Measurements from ENCODE around the gene PNO1. TPM values are rescaled to one million over a fixed set of nuclear protein-coding genes. Genes with fewer than 3 reads are reported as not detected.

PNO1 gene
- total RNA-seq, 3 donors from 2014 or later = 15.4 to 29.5 (median 18.9) TPM

DNA sequence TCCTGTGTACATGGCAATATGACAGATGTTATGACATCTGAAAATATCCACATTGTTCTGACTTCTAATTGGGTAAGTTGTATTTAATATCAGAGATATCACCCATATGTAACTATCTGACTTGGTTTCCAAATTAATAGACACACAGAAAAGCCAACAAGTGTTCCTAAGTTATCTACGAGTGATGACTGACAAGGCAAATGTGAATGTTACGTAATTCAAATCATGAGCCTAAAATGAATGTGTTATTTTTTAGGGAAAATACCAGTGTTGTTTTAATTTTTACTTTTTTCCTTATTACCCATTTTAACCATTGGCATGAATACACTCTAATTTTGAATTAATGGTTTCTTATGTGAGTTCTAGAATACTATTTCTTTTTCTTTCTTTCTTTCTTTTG is 15.8 kb upstream of the PNO1 start:
- intact Hi-C loops (cut with DNase I; ENCODE audit: low total_unique reads) = no loop called here
- no peak for TF ChIP-seq POLR2A (IDR thresholded peaks at IDR 0.05)
- Histone ChIP-seq H3K4me1 (no peaks in the 10 kb centered on the region), H3K9me3 (no peaks in the 10 kb centered on the region), H3K4me3 (no peak overlapping the region), H3K27ac (no peak overlapping the region), H3K36me3 (peaks cover 2% of the 10 kb centered on the region), H3K27me3 (no peaks in the 10 kb centered on the region)
- DNase-seq (ENCODE audit: low spot score in 2 of 2) = no peak

DNA sequence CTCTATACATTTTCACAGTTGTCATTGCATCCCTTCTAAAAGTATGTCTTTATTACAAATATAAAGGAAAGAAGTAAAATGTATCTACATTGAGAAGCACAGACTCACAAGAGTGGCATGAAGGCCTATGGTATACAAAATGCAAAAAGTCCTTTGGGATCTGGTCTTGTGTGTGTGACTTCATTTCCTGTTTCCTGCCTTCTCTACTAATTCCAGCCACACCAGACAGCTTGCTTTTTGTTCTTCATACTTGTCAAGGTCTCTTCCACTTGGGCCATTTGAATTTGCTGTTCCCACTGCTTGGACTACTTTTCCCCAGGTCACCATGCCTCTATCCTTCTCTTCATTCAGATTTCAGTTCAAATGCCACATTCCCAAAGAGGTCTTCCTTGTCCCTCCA is 6.7 kb upstream of the PNO1 start:
- Histone ChIP-seq H3K27ac (no peak overlapping the region), H3K36me3 (peaks cover 6% of the 10 kb centered on the region), H3K27me3 (no peaks in the 10 kb centered on the region), H3K4me3 (no peak overlapping the region), H3K9me3 (no peaks in the 10 kb centered on the region), H3K4me1 (peaks cover 0 to 6% of the 10 kb centered on the region in 2 donors)
- no peak for DNase-seq (ENCODE audit: low spot score in 2 of 2)
- TF ChIP-seq, protein P1, sequence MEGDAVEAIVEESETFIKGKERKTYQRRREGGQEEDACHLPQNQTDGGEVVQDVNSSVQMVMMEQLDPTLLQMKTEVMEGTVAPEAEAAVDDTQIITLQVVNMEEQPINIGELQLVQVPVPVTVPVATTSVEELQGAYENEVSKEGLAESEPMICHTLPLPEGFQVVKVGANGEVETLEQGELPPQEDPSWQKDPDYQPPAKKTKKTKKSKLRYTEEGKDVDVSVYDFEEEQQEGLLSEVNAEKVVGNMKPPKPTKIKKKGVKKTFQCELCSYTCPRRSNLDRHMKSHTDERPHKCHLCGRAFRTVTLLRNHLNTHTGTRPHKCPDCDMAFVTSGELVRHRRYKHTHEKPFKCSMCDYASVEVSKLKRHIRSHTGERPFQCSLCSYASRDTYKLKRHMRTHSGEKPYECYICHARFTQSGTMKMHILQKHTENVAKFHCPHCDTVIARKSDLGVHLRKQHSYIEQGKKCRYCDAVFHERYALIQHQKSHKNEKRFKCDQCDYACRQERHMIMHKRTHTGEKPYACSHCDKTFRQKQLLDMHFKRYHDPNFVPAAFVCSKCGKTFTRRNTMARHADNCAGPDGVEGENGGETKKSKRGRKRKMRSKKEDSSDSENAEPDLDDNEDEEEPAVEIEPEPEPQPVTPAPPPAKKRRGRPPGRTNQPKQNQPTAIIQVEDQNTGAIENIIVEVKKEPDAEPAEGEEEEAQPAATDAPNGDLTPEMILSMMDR (IDR thresholded peaks at IDR 0.05) = no peak
- TF ChIP-seq POLR2A (IDR thresholded peaks at IDR 0.05) (no peak), POLR2AphosphoS5 (IDR thresholded peaks at IDR 0.05) (no peak)
- intact Hi-C loops (cut with DNase I; ENCODE audit: low total_unique reads) = no loop called here

DNA sequence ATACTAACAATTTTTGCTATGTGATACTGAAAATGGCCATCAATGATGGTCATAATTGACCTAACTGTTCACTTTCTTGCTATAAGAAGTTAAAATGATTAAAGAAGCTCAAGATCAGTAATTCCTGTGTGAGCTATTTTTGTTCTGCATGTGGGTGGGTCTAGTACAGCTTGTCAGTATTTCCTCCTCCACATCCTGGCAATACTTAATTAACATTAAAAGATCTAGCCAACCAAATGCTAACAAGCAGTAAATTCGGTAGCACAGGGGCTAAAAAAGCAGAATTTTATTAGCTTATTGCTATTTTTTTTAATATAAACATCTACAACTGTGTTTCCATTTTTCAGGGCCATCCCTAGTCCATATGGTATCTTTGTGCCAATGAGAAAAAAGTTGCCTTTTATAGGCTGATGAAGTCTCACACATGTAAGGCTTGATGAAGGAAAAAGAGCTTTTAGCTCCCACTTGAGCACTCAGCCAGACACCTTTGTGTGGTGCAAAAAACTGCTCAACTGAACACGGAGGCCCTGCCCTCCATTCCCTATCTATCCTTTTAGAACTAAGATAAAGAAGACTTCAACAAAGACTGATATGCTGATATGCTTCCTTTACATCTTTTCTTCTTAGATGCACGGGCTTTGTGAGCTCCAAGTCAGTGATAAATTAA is 4.9 kb upstream of the PNO1 start:
- Histone ChIP-seq H3K36me3 (no peaks in the 10 kb centered on the region), H3K9me3 (no peaks in the 10 kb centered on the region), H3K4me1 (peaks cover 0 to 11% of the 10 kb centered on the region in 2 donors), H3K27ac (no peak overlapping the region), H3K27me3 (no peaks in the 10 kb centered on the region), H3K4me3 (no peak overlapping the region)
- TF ChIP-seq, protein P1 (IDR thresholded peaks at IDR 0.05) = no peak
- no peak for TF ChIP-seq POLR2A (IDR thresholded peaks at IDR 0.05)
- TF ChIP-seq POLR2AphosphoS5 (IDR thresholded peaks at IDR 0.05) = no peak
- DNase-seq (ENCODE audit: low spot score in 2 of 2) = no peak
- intact Hi-C loops (cut with DNase I; ENCODE audit: low total_unique reads) = no loop called here

DNA sequence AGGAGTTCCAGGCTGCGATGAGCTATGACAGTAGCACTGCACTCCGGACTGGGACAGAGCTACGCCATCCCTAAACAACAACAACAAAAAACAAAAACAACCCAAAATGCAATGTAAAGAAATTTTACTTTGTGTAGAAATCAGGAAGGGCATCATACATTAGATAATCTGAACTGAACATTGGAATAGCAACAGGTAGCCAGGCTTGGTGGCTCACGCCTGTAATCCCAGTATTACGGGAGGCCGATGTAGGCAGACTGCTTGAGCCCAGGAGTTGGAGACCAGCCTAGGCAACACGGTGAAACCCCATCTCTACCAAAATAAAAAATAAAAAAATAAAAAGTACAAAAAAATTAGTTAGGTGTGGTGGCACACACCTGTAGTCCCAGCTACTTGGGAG is 2.1 kb upstream of the PNO1 start:
- H3K27me3 ChIP-seq = no peaks in the 10 kb centered on the region
- TF ChIP-seq POLR2AphosphoS5 (IDR thresholded peaks at IDR 0.05) = no peak
- TF ChIP-seq, protein P1 (IDR thresholded peaks at IDR 0.05) = no peak
- TF ChIP-seq POLR2A (IDR thresholded peaks at IDR 0.05) = no peak
- no peak overlapping the region for H3K4me3 ChIP-seq
- no peaks in the 10 kb centered on the region for H3K36me3 ChIP-seq
- no peak overlapping the region for H3K27ac ChIP-seq
- peaks cover 0 to 25% of the 10 kb centered on the region in 2 donors for H3K4me1 ChIP-seq
- H3K9me3 ChIP-seq = no peaks in the 10 kb centered on the region
- intact Hi-C loops (cut with DNase I; ENCODE audit: low total_unique reads) = loop anchor here (1.0 kb wide), 1 partner anchor 13 kb away; no protein-coding TSS in a partner anchor
- DNase-seq (ENCODE audit: low spot score in 2 of 2) = no peak

DNA sequence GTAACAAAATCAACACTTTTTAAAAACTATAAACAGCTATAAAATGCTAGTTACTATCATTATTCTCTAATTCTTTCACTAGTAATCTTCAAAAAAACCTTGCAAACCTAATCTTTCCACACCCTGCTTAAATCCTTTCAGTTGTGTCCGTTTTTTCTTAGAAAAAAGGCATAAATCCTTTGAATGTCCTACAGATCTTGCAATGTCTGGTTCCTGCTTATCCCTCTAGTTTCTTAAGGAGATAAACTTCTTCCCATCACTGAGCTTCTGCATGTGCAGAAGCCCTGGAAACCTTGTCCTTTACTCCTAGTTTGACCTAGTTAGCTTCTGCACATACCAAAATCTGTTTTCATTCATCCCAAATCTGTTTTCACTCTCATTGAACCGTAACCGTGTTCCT is 1.3 kb upstream of the PNO1 start:
- H3K27ac ChIP-seq = peak overlapping the region in 1 of 2 donors; percentile 83
- H3K9me3 ChIP-seq = no peaks in the 10 kb centered on the region
- no peaks in the 10 kb centered on the region for H3K36me3 ChIP-seq
- no peaks in the 10 kb centered on the region for H3K27me3 ChIP-seq
- intact Hi-C loops (cut with DNase I; ENCODE audit: low total_unique reads) = no loop called here
- H3K4me1 ChIP-seq = peaks cover 0 to 25% of the 10 kb centered on the region in 2 donors
- no peak for DNase-seq (ENCODE audit: low spot score in 2 of 2)
- TF ChIP-seq, protein P1 (IDR thresholded peaks at IDR 0.05) = no peak
- TF ChIP-seq POLR2A (IDR thresholded peaks at IDR 0.05) = no peak
- TF ChIP-seq POLR2AphosphoS5 (IDR thresholded peaks at IDR 0.05) = no peak
- H3K4me3 ChIP-seq = peak overlapping the region; percentile 83 to 97 (median 83)
